GM12872 (cell line): ENCODE data around the gene GRM1.

Experiments
- CTCF ChIP-seq: IDR thresholded peaks from 3 replicates; pipeline ENCODE4 v1.5.1; 2011; ENCODE audit warnings: low read depth, mild to moderate bottlenecking, low read length, moderate library complexity; ENCODE audit not compliant: insufficient read depth

Gene GRM1

GRCh38 chr6:146287691-146288369, 259.0 kb downstream of the GRM1 start:
- no peak for TF ChIP-seq CTCF

GRCh38 chr6:146289816-146290588, 261.1 kb downstream of the GRM1 start:
- TF ChIP-seq CTCF = no peak

- TF ChIP-seq CTCF = no peak
Observed at GRCh38 chr6:146290589-146290901, 261.7 kb downstream of the GRM1 start.

- no peak for TF ChIP-seq CTCF
Observed at GRCh38 chr6:146292506-146292905, 263.6 kb downstream of the GRM1 start.

- TF ChIP-seq CTCF = no peak
Observed at GRCh38 chr6:146295695-146296094, 266.8 kb downstream of the GRM1 start.

- TF ChIP-seq CTCF = no peak
Observed at GRCh38 chr6:146297815-146298214, 269.0 kb downstream of the GRM1 start.

GRCh38 chr6:146300521-146300920, 271.7 kb downstream of the GRM1 start:
- no peak for TF ChIP-seq CTCF
